Stomach (tissue), 9 donors: Measurements from ENCODE around the gene PCDHGB2. TPM values are rescaled to one million over a fixed set of nuclear protein-coding genes. Genes with fewer than 3 reads are reported as not detected.
A peak's percentile ranks its signal among the peaks of the same experiment; 100 is the strongest.

ENCODE experiments used
- DNase-seq, 2 donors: peaks; one replicate each; pipeline versions ENCODE4 v3.0.0 to v3.0.0-alpha.2; 2013 to 2019
- H3K27ac ChIP-seq, 5 donors: fragments of 200-600 bp in 4 of 5; sonication (generic) in 4 of 5; one replicate each; pipeline ENCODE4 v1.5.1; 2013 to 2019; ENCODE audit warnings: mild to moderate bottlenecking in 1 of 5, moderate library complexity in 1 of 5
- H3K27me3 ChIP-seq, 3 donors: fragments of 200-600 bp; sonication (generic); one replicate each; pipeline ENCODE4 v1.5.1; 2017 to 2019; ENCODE audit warnings: mixed run types in 1 of 3
- H3K36me3 ChIP-seq, 4 donors: fragments of 200-600 bp; sonication (generic); 1 replicate in 3 of 4; 2 replicates in 1 of 4; pipeline ENCODE4 v1.5.1; 2016 to 2019
- H3K4me1 ChIP-seq, 4 donors: fragments of 200-600 bp; sonication (generic); one replicate each; pipeline ENCODE4 v1.5.1; 2016 to 2019
- H3K4me3 ChIP-seq, 4 donors: fragments of 200-600 bp; sonication (generic) in 3 of 4; one replicate each; pipeline ENCODE4 v1.5.1; 2016 to 2019; ENCODE audit warnings: mild to moderate bottlenecking in 1 of 4
- H3K9me3 ChIP-seq, 4 donors: fragments of 200-600 bp; sonication (generic); one replicate each; pipeline ENCODE4 v1.5.1; 2016 to 2019
- EP300 ChIP-seq: sonication (generic); formaldehyde crosslinking; IDR thresholded peaks from one replicate; pipeline ENCODE4 v1.6.1; 2017; ENCODE audit warnings: antibody characterized with exemption
- POLR2A ChIP-seq, 4 donors: fragments of 450-650 bp; IDR thresholded peaks; one replicate each; pipeline ENCODE4 v1.6.1; 2016; ENCODE audit warnings: antibody characterized with exemption in 4 of 4, control low read depth in 2 of 4, mild to moderate bottlenecking in 1 of 4, moderate library complexity in 1 of 4
- POLR2AphosphoS5 ChIP-seq, 3 donors: sonication (generic); formaldehyde crosslinking; IDR thresholded peaks; one replicate each; pipeline ENCODE4 v1.6.1; 2016; ENCODE audit warnings: antibody characterized with exemption in 3 of 3
- WGBS, 5 donors: extraction: QIAGEN DNeasy Blood & Tissue Kit in 3 of 5; methylation state at CpG; one replicate each; pipeline versions ENCODE4 v1.1.5 to v1.1.7; 2013 to 2018; 5-methylcytosine and 5-hydroxymethylcytosine counted together
- intact Hi-C: fragments of 100-400 bp; cut with DNase I; formaldehyde crosslinking; loops from one replicate; pipeline ENCODE4 v1.15.1; 2023; ENCODE audit warnings: low total_unique reads
- polyA plus RNA-seq, 3 donors: library from polyadenylated mRNA; stranded (reverse); fragments of 200-250 nt; gene quantifications; one replicate each; pipeline ENCODE4 v1.2.3, GENCODE V29; 2013
- total RNA-seq, 5 donors: library from RNA; depleted of rRNA; stranded (reverse); fragments of >200 nt; gene quantifications; one replicate each; pipeline versions ENCODE4 v1.1.0 to v1.2.3, GENCODE V29; 2014 to 2016
- TF ChIP-seq, protein P1 (sequence below), 7 experiments: fragments of 450-650 bp in 4 of 7; fragments of 200-600 bp in 3 of 7; sonication (generic) in 3 of 7; IDR thresholded peaks; one replicate each; pipeline ENCODE4 v1.5.1; 2016 to 2019; ENCODE audit warnings: antibody characterized with exemption in 7 of 7, control low read depth in 2 of 7, mild to moderate bottlenecking in 1 of 7
- donor health status: healthy with polysubstance abuse.
- donor health status: Bipolar disorder and iron deficiency.
- donor health status: healthy.

PCDHGB2 gene
- total and polyA plus RNA-seq, 8 donors = 0.10 to 10.7 (median 6.2) TPM; not detected in 3

DNA sequence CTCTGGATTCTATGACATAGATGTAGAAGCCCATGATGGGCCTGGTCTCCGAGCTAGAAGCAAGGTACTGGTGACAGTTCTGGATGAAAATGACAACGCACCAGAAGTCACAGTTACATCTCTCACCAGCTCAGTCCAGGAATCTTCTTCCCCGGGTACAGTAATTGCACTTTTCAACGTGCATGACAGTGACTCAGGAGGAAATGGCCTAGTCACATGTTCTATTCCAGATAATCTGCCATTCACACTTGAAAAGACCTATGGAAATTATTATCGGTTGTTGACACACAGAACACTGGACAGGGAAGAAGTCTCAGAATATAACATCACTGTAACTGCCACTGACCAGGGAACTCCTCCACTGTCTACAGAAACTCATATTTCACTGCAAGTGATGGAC is 3.7 kb upstream of the PCDHGB2 start:
- Histone ChIP-seq H3K9me3 (peaks cover 36 to 97% (median 87%) of the 10 kb centered on the region in 4 donors), H3K4me3 (no peak overlapping the region), H3K4me1 (no peaks in the 10 kb centered on the region), H3K27ac (no peak overlapping the region), H3K27me3 (peaks cover under 1 to 63% (median 12%) of the 10 kb centered on the region in 3 donors), H3K36me3 (peaks cover 0 to 6% (median 0%) of the 10 kb centered on the region in 4 donors)
- TF ChIP-seq, protein P1, sequence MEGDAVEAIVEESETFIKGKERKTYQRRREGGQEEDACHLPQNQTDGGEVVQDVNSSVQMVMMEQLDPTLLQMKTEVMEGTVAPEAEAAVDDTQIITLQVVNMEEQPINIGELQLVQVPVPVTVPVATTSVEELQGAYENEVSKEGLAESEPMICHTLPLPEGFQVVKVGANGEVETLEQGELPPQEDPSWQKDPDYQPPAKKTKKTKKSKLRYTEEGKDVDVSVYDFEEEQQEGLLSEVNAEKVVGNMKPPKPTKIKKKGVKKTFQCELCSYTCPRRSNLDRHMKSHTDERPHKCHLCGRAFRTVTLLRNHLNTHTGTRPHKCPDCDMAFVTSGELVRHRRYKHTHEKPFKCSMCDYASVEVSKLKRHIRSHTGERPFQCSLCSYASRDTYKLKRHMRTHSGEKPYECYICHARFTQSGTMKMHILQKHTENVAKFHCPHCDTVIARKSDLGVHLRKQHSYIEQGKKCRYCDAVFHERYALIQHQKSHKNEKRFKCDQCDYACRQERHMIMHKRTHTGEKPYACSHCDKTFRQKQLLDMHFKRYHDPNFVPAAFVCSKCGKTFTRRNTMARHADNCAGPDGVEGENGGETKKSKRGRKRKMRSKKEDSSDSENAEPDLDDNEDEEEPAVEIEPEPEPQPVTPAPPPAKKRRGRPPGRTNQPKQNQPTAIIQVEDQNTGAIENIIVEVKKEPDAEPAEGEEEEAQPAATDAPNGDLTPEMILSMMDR (IDR thresholded peaks at IDR 0.05) = no peak
- TF ChIP-seq EP300 = no peak
- WGBS, 5 donors = 67 to 72% (median 69%) methylated on average over 5 of the region's 5 CpGs
- intact Hi-C loops = no loop called here
- no peak for DNase-seq

DNA sequence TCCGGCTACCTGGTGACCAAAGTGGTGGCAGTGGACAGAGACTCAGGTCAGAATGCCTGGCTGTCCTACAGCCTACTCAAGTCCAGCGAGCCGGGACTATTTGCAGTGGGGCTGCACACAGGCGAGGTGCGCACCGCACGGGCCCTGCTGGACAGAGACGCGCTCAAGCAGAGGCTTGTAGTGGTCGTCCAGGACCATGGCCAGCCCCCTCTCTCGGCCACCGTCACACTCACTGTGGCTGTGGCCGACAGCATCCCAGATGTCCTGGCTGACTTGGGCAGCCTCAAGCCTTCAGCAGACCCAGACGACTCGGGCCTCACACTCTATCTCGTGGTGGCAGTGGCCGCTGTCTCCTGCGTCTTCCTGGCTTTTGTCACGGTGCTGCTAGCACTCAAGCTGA is 2.8 kb upstream of the PCDHGB2 start:
- no peak for TF ChIP-seq POLR2AphosphoS5 (IDR thresholded peaks at IDR 0.05)
- TF ChIP-seq EP300 = no peak
- no peak for TF ChIP-seq POLR2A (IDR thresholded peaks at IDR 0.05)
- TF ChIP-seq, protein P1 (IDR thresholded peaks at IDR 0.05) = no peak
- no peak overlapping the region for H3K4me3 ChIP-seq
- peaks cover 5 to 62% (median 12%) of the 10 kb centered on the region in 3 donors for H3K27me3 ChIP-seq
- H3K36me3 ChIP-seq = peaks cover 0 to 11% (median 0%) of the 10 kb centered on the region in 4 donors
- H3K27ac ChIP-seq = no peak overlapping the region
- H3K9me3 ChIP-seq = peaks cover 41 to 97% (median 88%) of the 10 kb centered on the region in 4 donors
- no peaks in the 10 kb centered on the region for H3K4me1 ChIP-seq
- intact Hi-C loops = no loop called here
- DNase-seq = no peak
- WGBS, 5 donors = 40 to 59% (median 50%) methylated on average over 17 to 19 of the region's 19 CpGs

- 33 to 56% (median 39%) methylated on average over 15 of the region's 15 CpGs for WGBS, 5 donors
- H3K27me3 ChIP-seq = peaks cover 5 to 77% (median 34%) of the 10 kb centered on the region in 3 donors
- peaks cover 0 to 11% (median 0%) of the 10 kb centered on the region in 4 donors for H3K36me3 ChIP-seq
- peaks cover 62 to 97% (median 97%) of the 10 kb centered on the region in 4 donors for H3K9me3 ChIP-seq
- H3K4me3 ChIP-seq = peak overlapping the region in 1 of 4 donors; percentile 11
- H3K4me1 ChIP-seq = no peaks in the 10 kb centered on the region
- DNase-seq = no peak
- H3K27ac ChIP-seq = no peak overlapping the region
- TF ChIP-seq POLR2A (IDR thresholded peaks at IDR 0.05) (no peak), POLR2AphosphoS5 (IDR thresholded peaks at IDR 0.05) (no peak), EP300 (no peak)
- TF ChIP-seq, protein P1 (IDR thresholded peaks at IDR 0.05) = no peak
- intact Hi-C loops = no loop called here
These were observed 891 bp downstream of the PCDHGB2 start for GRCh38 chr5:141360685-141361084.

DNA sequence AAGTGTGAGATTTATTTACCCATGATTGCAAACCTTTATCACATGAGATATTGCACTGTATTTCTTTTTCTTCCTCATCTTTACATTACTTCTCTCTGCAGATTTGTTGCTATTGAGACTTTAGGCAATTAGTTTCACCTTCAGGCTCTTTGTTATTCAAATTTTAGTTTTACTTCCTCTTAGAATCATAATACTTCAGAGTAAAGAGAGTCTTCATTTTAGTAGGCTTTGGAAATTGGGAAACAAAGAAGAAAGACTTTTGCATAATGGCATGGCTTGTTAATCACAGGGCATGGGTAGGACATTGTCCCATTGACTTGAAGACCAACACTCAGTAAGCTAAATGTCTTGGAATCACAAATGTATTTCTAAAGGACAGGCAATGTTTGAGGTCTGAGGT is 2.9 kb downstream of the PCDHGB2 start:
- intact Hi-C loops = no loop called here

More for the DNA sequence above, 2.9 kb downstream of the PCDHGB2 start:
- Histone ChIP-seq H3K27ac (no peak overlapping the region), H3K9me3 (peaks cover 60 to 97% (median 97%) of the 10 kb centered on the region in 4 donors), H3K36me3 (peaks cover 0 to 5% (median 0%) of the 10 kb centered on the region in 4 donors), H3K4me3 (no peak overlapping the region), H3K27me3 (peaks cover 5 to 83% (median 40%) of the 10 kb centered on the region in 3 donors), H3K4me1 (no peaks in the 10 kb centered on the region)
- TF ChIP-seq, protein P1 (IDR thresholded peaks at IDR 0.05) = no peak
- no peak for TF ChIP-seq POLR2A (IDR thresholded peaks at IDR 0.05)
- TF ChIP-seq EP300 = no peak
- no peak for TF ChIP-seq POLR2AphosphoS5 (IDR thresholded peaks at IDR 0.05)
- DNase-seq = no peak
